HL-60 (cell line): ENCODE data around the gene PDE1C.
A peak's percentile ranks its signal among the peaks of the same experiment; 100 is the strongest.

Experiments
- DNase-seq, 2 experiments: peaks; one replicate each; pipeline ENCODE4 v3.0.0-alpha.2; 2010 to 2020; ENCODE audit warnings: low read depth in 1 of 2, low spot score in 1 of 2
- H3K27ac ChIP-seq: fragments of 250-450 bp; sonication (Bioruptor Pico); replicated peaks from 2 replicates; pipeline ENCODE4 v1.5.1; 2020; ENCODE audit warnings: mild to moderate bottlenecking, moderate library complexity
- H3K27me3 ChIP-seq: fragments of 250-450 bp; sonication (Bioruptor Pico); 2 replicates; pipeline ENCODE4 v1.5.1; 2021; ENCODE audit warnings: mild to moderate bottlenecking, moderate library complexity; ENCODE audit not compliant: insufficient read depth, poor library complexity, severe bottlenecking
- H3K4me3 ChIP-seq: replicated peaks from 2 replicates; pipeline ENCODE4 v1.5.1; 2011; ENCODE audit warnings: mild to moderate bottlenecking, control low read depth, low read length; ENCODE audit not compliant: insufficient read depth
- GABPA ChIP-seq: IDR thresholded peaks from 2 replicates; pipeline ENCODE4 v1.6.1; 2012; ENCODE audit warnings: low read depth
- POLR2AphosphoS5 ChIP-seq: IDR thresholded peaks from 2 replicates; pipeline ENCODE4 v1.6.1; 2012; ENCODE audit warnings: low read depth
- SPI1 ChIP-seq: IDR thresholded peaks from 2 replicates; pipeline ENCODE4 v1.6.1; 2012; ENCODE audit warnings: low read depth, mild to moderate bottlenecking, borderline replicate concordance
- TF ChIP-seq, protein P1 (sequence below): IDR thresholded peaks from 2 replicates; pipeline ENCODE4 v1.6.1; 2012; ENCODE audit warnings: low read depth; ENCODE audit not compliant: insufficient replicate concordance
- TF ChIP-seq, protein P2 (sequence below): IDR thresholded peaks from one replicate; pipeline ENCODE4 v1.5.1; 2011; ENCODE audit warnings: low read length, control low read depth, inconsistent platforms; ENCODE audit not compliant: insufficient read depth

PDE1C gene

DNA sequence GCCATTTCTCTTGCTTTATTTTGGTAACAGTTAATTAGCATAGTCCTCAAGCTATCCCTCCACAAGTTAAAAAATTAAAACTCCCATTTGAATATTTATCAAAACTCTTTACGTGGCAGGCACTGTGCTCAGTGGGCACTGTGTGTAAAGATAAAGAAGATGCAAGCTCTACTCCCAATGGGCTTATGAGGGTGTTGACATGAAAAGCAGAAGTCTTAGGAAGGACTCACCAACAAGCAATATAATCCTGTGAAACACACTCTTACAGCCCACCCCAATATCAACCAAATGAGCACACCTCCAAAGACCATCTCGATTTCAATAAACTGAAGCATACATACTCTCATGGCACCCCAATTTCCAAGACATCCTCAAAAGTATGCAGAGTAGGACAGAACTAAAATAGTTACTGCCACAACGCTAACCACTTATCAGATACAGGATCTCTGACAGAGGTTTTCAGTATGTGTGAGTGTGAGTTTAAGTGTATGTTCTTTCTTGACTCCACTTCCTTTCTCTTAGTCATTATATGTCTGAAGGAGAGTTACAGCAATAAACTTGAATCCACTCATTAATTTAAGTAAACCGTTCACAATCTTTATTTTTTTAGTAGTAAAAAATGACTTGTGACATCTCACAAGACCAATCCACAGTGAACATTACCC lies 120.0 kb downstream of the PDE1C start:
- no peak for DNase-seq
- Histone ChIP-seq H3K27me3 (no peaks in the 10 kb centered on the region), H3K27ac (no peak overlapping the region), H3K4me3 (no peak overlapping the region)
- TF ChIP-seq, protein P1, sequence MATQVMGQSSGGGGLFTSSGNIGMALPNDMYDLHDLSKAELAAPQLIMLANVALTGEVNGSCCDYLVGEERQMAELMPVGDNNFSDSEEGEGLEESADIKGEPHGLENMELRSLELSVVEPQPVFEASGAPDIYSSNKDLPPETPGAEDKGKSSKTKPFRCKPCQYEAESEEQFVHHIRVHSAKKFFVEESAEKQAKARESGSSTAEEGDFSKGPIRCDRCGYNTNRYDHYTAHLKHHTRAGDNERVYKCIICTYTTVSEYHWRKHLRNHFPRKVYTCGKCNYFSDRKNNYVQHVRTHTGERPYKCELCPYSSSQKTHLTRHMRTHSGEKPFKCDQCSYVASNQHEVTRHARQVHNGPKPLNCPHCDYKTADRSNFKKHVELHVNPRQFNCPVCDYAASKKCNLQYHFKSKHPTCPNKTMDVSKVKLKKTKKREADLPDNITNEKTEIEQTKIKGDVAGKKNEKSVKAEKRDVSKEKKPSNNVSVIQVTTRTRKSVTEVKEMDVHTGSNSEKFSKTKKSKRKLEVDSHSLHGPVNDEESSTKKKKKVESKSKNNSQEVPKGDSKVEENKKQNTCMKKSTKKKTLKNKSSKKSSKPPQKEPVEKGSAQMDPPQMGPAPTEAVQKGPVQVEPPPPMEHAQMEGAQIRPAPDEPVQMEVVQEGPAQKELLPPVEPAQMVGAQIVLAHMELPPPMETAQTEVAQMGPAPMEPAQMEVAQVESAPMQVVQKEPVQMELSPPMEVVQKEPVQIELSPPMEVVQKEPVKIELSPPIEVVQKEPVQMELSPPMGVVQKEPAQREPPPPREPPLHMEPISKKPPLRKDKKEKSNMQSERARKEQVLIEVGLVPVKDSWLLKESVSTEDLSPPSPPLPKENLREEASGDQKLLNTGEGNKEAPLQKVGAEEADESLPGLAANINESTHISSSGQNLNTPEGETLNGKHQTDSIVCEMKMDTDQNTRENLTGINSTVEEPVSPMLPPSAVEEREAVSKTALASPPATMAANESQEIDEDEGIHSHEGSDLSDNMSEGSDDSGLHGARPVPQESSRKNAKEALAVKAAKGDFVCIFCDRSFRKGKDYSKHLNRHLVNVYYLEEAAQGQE: no peak
- TF ChIP-seq GABPA (no peak), POLR2AphosphoS5 (no peak), SPI1 (peak; percentile 66)

DNA sequence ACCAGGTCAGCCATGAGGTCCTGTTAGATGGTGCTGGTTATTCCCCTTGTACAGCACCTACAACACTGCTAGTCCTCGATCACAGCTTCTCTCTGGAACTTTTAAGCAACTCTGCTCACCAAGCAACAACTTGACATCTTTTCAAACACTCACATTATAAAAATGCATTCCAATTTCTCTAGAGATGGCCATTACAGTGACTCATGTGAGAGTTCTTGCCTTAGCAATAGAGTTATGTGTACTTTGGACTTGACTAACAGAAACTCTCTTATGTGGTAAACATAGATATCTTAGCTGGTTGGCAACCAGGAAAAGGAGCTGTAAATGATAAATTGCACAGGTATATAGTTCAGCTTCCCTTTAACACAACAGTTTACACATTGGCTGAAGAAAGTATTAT lies 122.2 kb downstream of the PDE1C start:
- TF ChIP-seq, protein P2, sequence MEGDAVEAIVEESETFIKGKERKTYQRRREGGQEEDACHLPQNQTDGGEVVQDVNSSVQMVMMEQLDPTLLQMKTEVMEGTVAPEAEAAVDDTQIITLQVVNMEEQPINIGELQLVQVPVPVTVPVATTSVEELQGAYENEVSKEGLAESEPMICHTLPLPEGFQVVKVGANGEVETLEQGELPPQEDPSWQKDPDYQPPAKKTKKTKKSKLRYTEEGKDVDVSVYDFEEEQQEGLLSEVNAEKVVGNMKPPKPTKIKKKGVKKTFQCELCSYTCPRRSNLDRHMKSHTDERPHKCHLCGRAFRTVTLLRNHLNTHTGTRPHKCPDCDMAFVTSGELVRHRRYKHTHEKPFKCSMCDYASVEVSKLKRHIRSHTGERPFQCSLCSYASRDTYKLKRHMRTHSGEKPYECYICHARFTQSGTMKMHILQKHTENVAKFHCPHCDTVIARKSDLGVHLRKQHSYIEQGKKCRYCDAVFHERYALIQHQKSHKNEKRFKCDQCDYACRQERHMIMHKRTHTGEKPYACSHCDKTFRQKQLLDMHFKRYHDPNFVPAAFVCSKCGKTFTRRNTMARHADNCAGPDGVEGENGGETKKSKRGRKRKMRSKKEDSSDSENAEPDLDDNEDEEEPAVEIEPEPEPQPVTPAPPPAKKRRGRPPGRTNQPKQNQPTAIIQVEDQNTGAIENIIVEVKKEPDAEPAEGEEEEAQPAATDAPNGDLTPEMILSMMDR: no peak
- TF ChIP-seq POLR2AphosphoS5: no peak
- Histone ChIP-seq H3K27me3 (no peaks in the 10 kb centered on the region), H3K27ac (no peak overlapping the region), H3K4me3 (no peak overlapping the region)
- no peak for DNase-seq

DNA sequence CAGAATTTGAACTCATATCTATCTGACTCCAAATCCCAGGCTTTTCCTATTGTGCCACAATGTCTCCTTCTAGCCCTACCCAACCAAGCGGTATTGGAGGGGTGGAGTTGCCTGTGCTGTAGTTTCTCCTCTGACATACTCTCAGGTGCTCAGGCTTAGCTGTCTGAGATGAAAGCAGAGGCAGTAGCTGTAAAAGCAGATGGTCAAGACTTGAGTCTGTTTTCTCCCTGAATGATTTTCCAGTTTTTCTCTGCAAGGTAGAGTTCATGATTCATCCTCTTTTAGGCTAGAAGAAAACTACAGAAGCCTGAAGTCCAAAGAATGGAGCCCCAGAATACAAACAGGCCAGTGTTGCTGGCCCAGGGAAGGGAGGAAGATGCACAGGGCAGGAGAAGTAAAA lies 130.0 kb downstream of the PDE1C start:
- Histone ChIP-seq H3K27ac (no peak overlapping the region), H3K27me3 (no peaks in the 10 kb centered on the region), H3K4me3 (no peak overlapping the region)
- TF ChIP-seq, protein P2: no peak
- TF ChIP-seq SPI1 (no peak), POLR2AphosphoS5 (no peak), GABPA (no peak)
- TF ChIP-seq, protein P1: no peak
- DNase-seq: no peak

DNA sequence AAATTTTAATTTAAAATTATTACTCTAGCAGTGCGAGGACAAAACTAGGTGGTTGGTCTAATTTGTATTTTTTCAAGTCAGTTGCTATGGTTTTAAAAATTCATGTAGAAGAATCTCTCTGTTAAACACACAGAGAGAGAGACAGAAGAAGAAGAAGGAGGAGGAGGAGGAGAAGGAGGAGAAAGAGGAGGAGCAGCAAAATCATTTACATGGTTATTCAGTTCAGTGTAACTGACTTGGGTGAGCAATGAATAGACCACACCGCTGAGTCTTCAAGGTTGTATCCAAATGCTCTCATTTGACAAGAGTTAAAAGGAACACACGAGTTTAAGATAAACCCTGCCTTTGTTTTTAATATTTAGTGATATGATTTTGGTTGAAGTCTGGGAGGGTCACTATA lies 131.1 kb downstream of the PDE1C start:
- no peak overlapping the region for H3K4me3 ChIP-seq
- no peak for DNase-seq

More for the DNA sequence above, 131.1 kb downstream of the PDE1C start:
- TF ChIP-seq POLR2AphosphoS5 (no peak), GABPA (no peak), SPI1 (no peak)
- TF ChIP-seq, protein P1: no peak
- TF ChIP-seq, protein P2: no peak
- no peak overlapping the region for H3K27ac ChIP-seq
- H3K27me3 ChIP-seq: no peaks in the 10 kb centered on the region
